GM18520 (cell line): ENCODE measurements around the gene HGF.
A peak's percentile ranks its signal among the peaks of the same experiment; 100 is the strongest.
"Not testable (repeated sequence)": the region's sequence is repeated elsewhere in the genome, so short reads cannot be mapped to it uniquely, and the experiment has no call there.

Source experiments
- ATAC-seq: cut with Tn5 transposase; IDR thresholded peaks from one replicate; pipeline ENCODE4 v1.9.1; 2021; ENCODE audit not compliant: unreplicated experiment

Gene HGF

GRCh38 chr7:81769891-81770727 is at the start of gene HGF:
Gene HGF (minus strand): TSS chr7:81770047. CDS start chr7:81769971, 76 bp downstream.
- ATAC-seq, result no peak

- no peak for ATAC-seq
Measured at GRCh38 chr7:81816312-81816711, 46.5 kb upstream of the HGF start.

GRCh38 chr7:81812866-81813476 is 43.1 kb upstream of the HGF start:
- ATAC-seq, result peak; percentile 95

GRCh38 chr7:81811956-81812865 is 42.4 kb upstream of the HGF start:
- peak; percentile 25 for ATAC-seq

GRCh38 chr7:81810476-81811155 is 40.8 kb upstream of the HGF start:
- no peak for ATAC-seq

- not testable (repeated sequence) for ATAC-seq
Measured at GRCh38 chr7:81808310-81808709, 38.5 kb upstream of the HGF start.

GRCh38 chr7:81803267-81803666 is 33.4 kb upstream of the HGF start:
- ATAC-seq, result no peak

GRCh38 chr7:81802251-81802650 is 32.4 kb upstream of the HGF start:
- no peak for ATAC-seq

- no peak for ATAC-seq
Measured at GRCh38 chr7:81801532-81801931, 31.7 kb upstream of the HGF start.

GRCh38 chr7:81791568-81792518 is 22.0 kb upstream of the HGF start:
- no peak for ATAC-seq

GRCh38 chr7:81790686-81791085 is 20.8 kb upstream of the HGF start:
- no peak for ATAC-seq

GRCh38 chr7:81790120-81790500 is 20.3 kb upstream of the HGF start:
- ATAC-seq, result no peak

GRCh38 chr7:81789406-81790119 is 19.7 kb upstream of the HGF start:
- ATAC-seq, result no peak

GRCh38 chr7:81788246-81788645 is 18.4 kb upstream of the HGF start:
- no peak for ATAC-seq

GRCh38 chr7:81783818-81784217 is 14.0 kb upstream of the HGF start:
- ATAC-seq, result no peak

- no peak for ATAC-seq
Measured at GRCh38 chr7:81780914-81781693, 11.3 kb upstream of the HGF start.

- ATAC-seq, result no peak
Measured at GRCh38 chr7:81779706-81780105, 9.9 kb upstream of the HGF start.

- ATAC-seq, result no peak
Measured at GRCh38 chr7:81777697-81778096, 7.8 kb upstream of the HGF start.
